Spleen (tissue), 11 donors: ENCODE results near the gene RRH. TPM values are rescaled to one million over a fixed set of nuclear protein-coding genes. Genes with fewer than 3 reads are reported as not detected.

ENCODE experiments used
- DNase-seq: peaks from one replicate; pipeline ENCODE4 v3.0.0-alpha.2; 2020
- H3K27ac ChIP-seq, 8 donors: fragments of 200-600 bp; sonication (generic) in 7 of 8; 1 replicate in 4 of 8; 2 replicates in 4 of 8; pipeline versions ENCODE4 v1.5.0 to v1.8.0; 2016 to 2021; ENCODE audit warnings: inconsistent platforms in 4 of 8, mild to moderate bottlenecking in 4 of 8, moderate library complexity in 1 of 8
- H3K27me3 ChIP-seq, 7 donors: fragments of 200-600 bp; sonication (generic) in 6 of 7; replicated peaks in 1 of 7; 1 replicate in 4 of 7; 2 replicates in 3 of 7; pipeline versions ENCODE4 v1.5.0 to v1.8.0; 2016 to 2021; ENCODE audit warnings: inconsistent platforms in 3 of 7, mild to moderate bottlenecking in 1 of 7
- H3K36me3 ChIP-seq, 6 donors: fragments of 200-600 bp; sonication (generic) in 5 of 6; 1 replicate in 4 of 6; 2 replicates in 2 of 6; pipeline versions ENCODE4 v1.5.0 to v1.8.0; 2016 to 2021; ENCODE audit warnings: inconsistent platforms in 2 of 6
- H3K4me1 ChIP-seq, 6 donors: fragments of 200-600 bp; sonication (generic) in 5 of 6; 1 replicate in 3 of 6; 2 replicates in 3 of 6; pipeline versions ENCODE4 v1.5.0 to v1.8.0; 2016 to 2021; ENCODE audit warnings: inconsistent platforms in 3 of 6
- H3K4me3 ChIP-seq, 8 donors: fragments of 200-600 bp; sonication (generic) in 7 of 8; 1 replicate in 4 of 8; 2 replicates in 4 of 8; pipeline versions ENCODE4 v1.5.0 to v1.8.0; 2016 to 2021; ENCODE audit warnings: inconsistent platforms in 4 of 8, mild to moderate bottlenecking in 4 of 8, moderate library complexity in 2 of 8
- H3K9me3 ChIP-seq, 8 donors: fragments of 200-600 bp; sonication (generic) in 7 of 8; 1 replicate in 4 of 8; 2 replicates in 4 of 8; pipeline versions ENCODE4 v1.5.0 to v1.8.0; 2016 to 2021; ENCODE audit warnings: inconsistent platforms in 4 of 8
- CTCF ChIP-seq, 11 experiments: fragments of 200-600 bp in 7 of 11; fragments of 450-650 bp in 4 of 11; sonication (generic) in 4 of 11; IDR thresholded peaks in 8 of 11; conservative IDR thresholded peaks in 3 of 11; 1 replicate in 7 of 11; 2 replicates in 4 of 11; pipeline versions ENCODE4 v1.4.0 to v1.8.0; 2016 to 2021; ENCODE audit warnings: antibody characterized with exemption in 11 of 11, inconsistent platforms in 4 of 11, mild to moderate bottlenecking in 1 of 11
- POLR2A ChIP-seq, 3 donors: fragments of 450-650 bp; IDR thresholded peaks; one replicate each; pipeline ENCODE4 v1.5.1; 2017; ENCODE audit warnings: antibody characterized with exemption in 3 of 3, mild to moderate bottlenecking in 1 of 3
- POLR2AphosphoS5 ChIP-seq, 3 donors: sonication (generic); formaldehyde crosslinking; IDR thresholded peaks; one replicate each; pipeline ENCODE4 v1.5.1; 2017; ENCODE audit warnings: antibody characterized with exemption in 3 of 3
- WGBS, 5 donors: extraction: QIAGEN DNeasy Blood & Tissue Kit in 3 of 5; methylation state at CpG; one replicate each; pipeline versions ENCODE4 v1.1.5 to v1.1.7; 2013 to 2018; 5-methylcytosine and 5-hydroxymethylcytosine counted together
- intact Hi-C: fragments of 100-400 bp; cut with DNase I; formaldehyde crosslinking; loops from one replicate; pipeline ENCODE4 v1.15.0; 2023; ENCODE audit warnings: low total_unique reads
- polyA plus RNA-seq, 3 donors: library from polyadenylated mRNA; stranded (reverse); fragments of 200-250 nt; gene quantifications; one replicate each; pipeline ENCODE4 v1.2.1, GENCODE V29; 2013
- total RNA-seq, 7 donors: library from RNA; depleted of rRNA in 3 of 7; stranded (reverse); fragments of >200 nt in 3 of 7; fragmentation: NEBNext Ultra II Directional in 4 of 7; extraction: Animal tissue kit (Norgen Biotek cat#: 25700) in 4 of 7; gene quantifications; one replicate each; pipeline versions ENCODE4 v1.1.0 to v1.2.1, GENCODE V29; 2016 to 2021
- donor health status: healthy with polysubstance abuse.
- donor health status: DM: no; HTN: no; CAD: no; lungs with moderate emphysema.
- donor health status: DM: no; HTN: no; CAD: no.
- donor health status: Bipolar disorder and iron deficiency.
- donor health status: healthy.
- donor health status: DM: no; HTN: no; CAD: no.
- donor health status: DM: yes; HTN: yes; CAD: no.

RRH gene
- total and polyA plus RNA-seq, 10 donors = 0.03 to 2.0 (median 0.54) TPM; not detected in 4

DNA sequence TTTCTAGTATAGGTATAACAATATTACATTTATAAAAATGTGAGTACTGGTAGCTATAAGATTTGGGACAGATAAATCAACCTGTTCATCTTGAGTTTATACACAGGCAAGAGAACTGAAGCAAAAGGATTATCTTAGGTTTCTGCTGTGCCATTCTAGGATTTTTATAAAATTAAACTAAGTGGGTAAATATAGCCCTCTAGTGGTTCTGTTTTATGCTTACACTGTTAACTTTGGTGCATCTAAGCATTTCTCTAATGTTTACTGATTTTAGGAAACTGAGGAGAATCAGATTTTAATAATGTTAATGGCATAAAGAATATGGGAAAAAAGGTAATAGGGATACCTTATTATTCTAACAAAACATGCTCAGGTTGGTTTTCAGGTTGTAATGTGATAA is 1.1 kb upstream of the RRH start:
- no peak for DNase-seq
- TF ChIP-seq POLR2AphosphoS5 (IDR thresholded peaks at IDR 0.05) = no peak
- no peak for TF ChIP-seq POLR2A (IDR thresholded peaks at IDR 0.05)
- peak; percentile 12 to 65 (median 46) for TF ChIP-seq CTCF (IDR thresholded peaks at IDR 0.05 in 8 of 11, conservative IDR thresholded peaks at IDR 0.05 in 3 of 11)

DNA sequence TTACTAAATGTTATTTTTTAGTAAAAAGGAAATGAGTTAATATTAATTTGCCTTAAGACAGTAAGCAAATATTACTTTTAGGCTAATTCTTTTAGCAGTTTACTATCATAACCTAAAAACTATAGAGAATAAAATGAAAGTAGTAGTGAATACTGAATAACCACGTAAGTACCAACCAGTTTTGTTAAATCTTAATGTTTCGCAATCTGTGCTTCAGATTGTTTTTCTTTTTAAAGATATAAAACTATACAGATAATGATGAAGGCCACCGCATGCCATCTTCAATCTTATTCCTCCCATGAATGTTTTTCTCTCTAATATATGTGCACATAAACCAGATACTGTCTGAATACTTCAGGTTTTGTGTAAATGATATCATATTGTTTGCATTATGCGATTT is 6.0 kb downstream of the RRH start:
- H3K27ac ChIP-seq = no peak overlapping the region
- no peaks in the 10 kb centered on the region for H3K9me3 ChIP-seq
- H3K27me3 ChIP-seq = no peaks in the 10 kb centered on the region
- DNase-seq = no peak
- intact Hi-C loops = no loop called here
- TF ChIP-seq CTCF (IDR thresholded peaks at IDR 0.05 in 8 of 11, conservative IDR thresholded peaks at IDR 0.05 in 3 of 11) (no peak), POLR2AphosphoS5 (IDR thresholded peaks at IDR 0.05) (no peak), POLR2A (IDR thresholded peaks at IDR 0.05) (no peak)
- H3K4me1 ChIP-seq = no peaks in the 10 kb centered on the region
- 87 to 96% (median 91%) methylated on average over 4 of the region's 4 CpGs for WGBS, 5 donors
- H3K36me3 ChIP-seq = no peaks in the 10 kb centered on the region
- H3K4me3 ChIP-seq = no peak overlapping the region

More for the DNA sequence above, 1.1 kb upstream of the RRH start:
- Histone ChIP-seq H3K9me3 (no peaks in the 10 kb centered on the region), H3K4me3 (no peak overlapping the region), H3K27me3 (no peaks in the 10 kb centered on the region), H3K4me1 (no peaks in the 10 kb centered on the region), H3K36me3 (peaks cover 0 to 60% (median 34%) of the 10 kb centered on the region in 6 donors), H3K27ac (no peak overlapping the region)
- intact Hi-C loops = loop anchor here (10.0 kb wide), 1 partner anchor 122 kb away; the partner anchor contains the start of gene CASP6

- Histone ChIP-seq H3K9me3 (no peaks in the 10 kb centered on the region), H3K27me3 (no peaks in the 10 kb centered on the region), H3K27ac (no peak overlapping the region), H3K36me3 (no peaks in the 10 kb centered on the region), H3K4me3 (no peak overlapping the region), H3K4me1 (no peaks in the 10 kb centered on the region)
- intact Hi-C loops = no loop called here
- no peak for DNase-seq
- TF ChIP-seq POLR2AphosphoS5 (IDR thresholded peaks at IDR 0.05) (no peak), CTCF (IDR thresholded peaks at IDR 0.05 in 8 of 11, conservative IDR thresholded peaks at IDR 0.05 in 3 of 11) (no peak), POLR2A (IDR thresholded peaks at IDR 0.05) (no peak)
- 87 to 97% (median 95%) methylated on average over 3 of the region's 3 CpGs for WGBS, 5 donors
These were observed 9.2 kb downstream of the RRH start for GRCh38 chr4:109836985-109837384.

GRCh38 chr4:109846395-109847098 is 18.8 kb downstream of the RRH start:
- Histone ChIP-seq H3K4me1 (no peaks in the 10 kb centered on the region), H3K27me3 (no peaks in the 10 kb centered on the region), H3K27ac (no peak overlapping the region), H3K4me3 (no peak overlapping the region), H3K9me3 (no peaks in the 10 kb centered on the region), H3K36me3 (no peaks in the 10 kb centered on the region)
- 53 to 58% (median 57%) methylated on average over 6 of the region's 6 CpGs for WGBS, 5 donors
- intact Hi-C loops = no loop called here
- no peak for DNase-seq
- TF ChIP-seq CTCF (IDR thresholded peaks at IDR 0.05 in 8 of 11, conservative IDR thresholded peaks at IDR 0.05 in 3 of 11) (no peak), POLR2AphosphoS5 (IDR thresholded peaks at IDR 0.05) (no peak), POLR2A (IDR thresholded peaks at IDR 0.05) (no peak)
